ENCODE data around the gene HSF5. TPM values are rescaled to one million over a fixed set of nuclear protein-coding genes. Genes with fewer than 3 reads are reported as not detected.

The HSF5 gene
- total RNA-seq, 1 experiment from 2014 or later = not detected

- H4K5ac ChIP-seq (ENCODE audit: insufficient read length, low read depth, low read length) = no peak overlapping the region
- H4K8ac ChIP-seq (replicated peaks; ENCODE audit: insufficient read length, low read depth, low read length) = no peak overlapping the region
- no peak overlapping the region for H3K9ac ChIP-seq (ENCODE audit: extremely low read depth, insufficient read length, low read length)
- H3K18ac ChIP-seq (ENCODE audit: insufficient read length, low read depth, low read length) = no peak overlapping the region
- H3K23me2 ChIP-seq (ENCODE audit: insufficient read length, low read depth, low read length, poor library complexity, severe bottlenecking) = no peaks in the 10 kb centered on the region
- no peak overlapping the region for H3K23ac ChIP-seq (ENCODE audit: insufficient read length, low read depth, low read length)
- H3K4ac ChIP-seq (ENCODE audit: low read depth, low read length) = no peak overlapping the region
- no peak overlapping the region for H4K91ac ChIP-seq (ENCODE audit: insufficient read length, low read depth, low read length)
- H2BK120ac ChIP-seq (ENCODE audit: low read depth, low read length, poor library complexity, severe bottlenecking) = no peak overlapping the region
- H3T11ph ChIP-seq (ENCODE audit: low read length) = no peak overlapping the region
- H2BK20ac ChIP-seq (ENCODE audit: low read depth, low read length, poor library complexity, severe bottlenecking) = no peak overlapping the region
- H3K9me3 Mint-ChIP-seq = no peaks in the 10 kb centered on the region
- no peak for DNase-seq
- H3K9me3 ChIP-seq (ENCODE audit: control insufficient read depth, low read depth, low read length) = no peaks in the 10 kb centered on the region
- no peak overlapping the region for H3K4me2 ChIP-seq (ENCODE audit: insufficient read depth, insufficient read length, low read length)
- TF ChIP-seq CTCF (conservative IDR thresholded peaks at IDR 0.05) = no peak
- no peak overlapping the region for H3K27ac Mint-ChIP-seq
- no peak overlapping the region for H2AFZ ChIP-seq (ENCODE audit: low read length)
- no peak overlapping the region for H2BK12ac ChIP-seq (ENCODE audit: insufficient read length, low read depth, low read length)
- no peak overlapping the region for H2AK5ac ChIP-seq (ENCODE audit: insufficient read length, low read length)
- H3K56ac ChIP-seq (ENCODE audit: insufficient read length, low read depth, low read length) = no peak overlapping the region
- H3K14ac ChIP-seq (ENCODE audit: insufficient read depth, low read length) = no peak overlapping the region; the same call in 1 of the 2 replicates
- peaks cover 6% of the 10 kb centered on the region; the same call in 1 of the 2 replicates for H3K4me1 ChIP-seq (ENCODE audit: insufficient read depth, low read length)
- no peaks in the 10 kb centered on the region; the same call in 1 of the 2 replicates for H3K27me3 Mint-ChIP-seq (ENCODE audit: low read depth)
- WGBS (ENCODE audit: extremely low coverage, insufficient read length, low lambda C conversion rate) = no CpG with 5 or more reads among the region's 6 CpGs
- no peak overlapping the region for H3K27ac ChIP-seq (ENCODE audit: insufficient read length, low read depth, low read length)
- no peaks in the 10 kb centered on the region for H3K79me2 ChIP-seq (ENCODE audit: insufficient read depth, low read length)
- H3K36me3 Mint-ChIP-seq (ENCODE audit: insufficient read depth in 1 of 3, low read depth in 3 of 3) = no peaks in the 10 kb centered on the region
- H2BK15ac ChIP-seq (ENCODE audit: low read depth, low read length) = no peak overlapping the region
- H3K4me1 Mint-ChIP-seq = peaks cover 12 to 15% of the 10 kb centered on the region in 2 experiments
- H3K79me1 ChIP-seq (ENCODE audit: insufficient read depth, low read depth, low read length, poor library complexity, severe bottlenecking) = no peaks in the 10 kb centered on the region
- H4K20me1 ChIP-seq (ENCODE audit: control insufficient read depth, insufficient read depth, insufficient read length) = no peaks in the 10 kb centered on the region
- no peak overlapping the region for H3K4me3 Mint-ChIP-seq
- H2BK5ac ChIP-seq (ENCODE audit: insufficient read length, low read length) = no peak overlapping the region
- no peaks in the 10 kb centered on the region for H3K27me3 ChIP-seq (ENCODE audit: insufficient read depth, low read length)
Observed at GRCh38 chr17:58371300-58371950, 116.8 kb downstream of the HSF5 start.

Measured in H9 (cell line).